ENCODE results near the gene PLCB4.

- TF ChIP-seq, protein P1, sequence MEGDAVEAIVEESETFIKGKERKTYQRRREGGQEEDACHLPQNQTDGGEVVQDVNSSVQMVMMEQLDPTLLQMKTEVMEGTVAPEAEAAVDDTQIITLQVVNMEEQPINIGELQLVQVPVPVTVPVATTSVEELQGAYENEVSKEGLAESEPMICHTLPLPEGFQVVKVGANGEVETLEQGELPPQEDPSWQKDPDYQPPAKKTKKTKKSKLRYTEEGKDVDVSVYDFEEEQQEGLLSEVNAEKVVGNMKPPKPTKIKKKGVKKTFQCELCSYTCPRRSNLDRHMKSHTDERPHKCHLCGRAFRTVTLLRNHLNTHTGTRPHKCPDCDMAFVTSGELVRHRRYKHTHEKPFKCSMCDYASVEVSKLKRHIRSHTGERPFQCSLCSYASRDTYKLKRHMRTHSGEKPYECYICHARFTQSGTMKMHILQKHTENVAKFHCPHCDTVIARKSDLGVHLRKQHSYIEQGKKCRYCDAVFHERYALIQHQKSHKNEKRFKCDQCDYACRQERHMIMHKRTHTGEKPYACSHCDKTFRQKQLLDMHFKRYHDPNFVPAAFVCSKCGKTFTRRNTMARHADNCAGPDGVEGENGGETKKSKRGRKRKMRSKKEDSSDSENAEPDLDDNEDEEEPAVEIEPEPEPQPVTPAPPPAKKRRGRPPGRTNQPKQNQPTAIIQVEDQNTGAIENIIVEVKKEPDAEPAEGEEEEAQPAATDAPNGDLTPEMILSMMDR (optimal IDR thresholded peaks at IDR 0.05 in 1 of 3, IDR thresholded peaks at IDR 0.05 in 1 of 3, conservative IDR thresholded peaks at IDR 0.05 in 1 of 3; ENCODE audit: extremely low read depth in 1 of 3, insufficient read depth in 2 of 3, low read length in 3 of 3), result no peak
- no peak for TF ChIP-seq EZH2 (IDR thresholded peaks at IDR 0.05; ENCODE audit: low read length)
Observed at GRCh38 chr20:9422321-9423057, 353.6 kb downstream of the PLCB4 start.
